Measurements from ENCODE around the gene MYL5. TPM values are rescaled to one million over a fixed set of nuclear protein-coding genes. Genes with fewer than 3 reads are reported as not detected.

Gene MYL5
- total and polyA plus RNA-seq, 10 of the 15 experiments (the other 5 are each of a cell fraction or from before 2014, with no cell fraction given) = 1.2 to 13.8 (median 7.1) TPM

DNA sequence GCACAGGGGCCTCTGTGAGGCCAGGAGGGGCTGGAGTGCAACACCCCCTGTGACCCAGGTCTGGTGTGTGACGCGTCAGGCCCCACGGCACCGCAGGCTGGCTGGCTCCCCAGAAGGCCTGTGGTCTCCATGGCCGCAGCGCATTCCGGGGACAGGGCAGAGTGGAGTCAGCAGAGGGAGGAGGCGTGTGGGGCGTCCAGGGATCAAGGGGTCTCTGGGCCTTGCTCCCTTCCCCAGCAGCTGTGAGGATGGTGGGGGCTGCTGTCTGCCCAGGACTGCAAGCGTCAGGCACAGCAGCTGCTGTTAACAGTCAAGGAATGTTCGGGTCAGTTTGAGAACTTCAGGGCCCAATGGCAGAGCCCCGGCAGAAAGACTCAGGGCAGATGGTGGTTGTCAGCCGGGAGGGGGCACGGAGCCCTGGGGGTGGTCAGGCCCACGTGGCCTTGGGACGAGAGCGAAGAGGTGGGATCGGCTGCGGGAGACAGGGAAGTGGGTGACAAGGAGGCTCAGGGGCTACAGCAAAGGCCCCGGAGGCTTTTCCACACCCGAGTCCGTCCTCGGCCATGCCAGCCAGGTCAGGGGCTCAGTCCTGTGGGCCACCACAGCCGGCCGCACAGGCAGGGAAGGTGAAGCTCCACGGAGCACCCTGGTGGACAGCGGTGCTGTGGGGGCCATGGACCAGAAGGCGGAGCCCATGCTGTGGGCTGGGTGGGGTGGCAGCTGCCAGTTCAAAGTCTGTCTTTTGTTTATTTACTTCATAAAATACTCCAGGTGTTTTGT lies 49.6 kb downstream of the MYL5 start:
- H3K9me3 ChIP-seq (replicated peaks; ENCODE audit: control insufficient read depth, insufficient read depth, low read length) = no peaks in the 10 kb centered on the region; the same call in 2 of the 3 replicates
- in situ Hi-C loops (cut with MboI) (no loop called here), intact Hi-C loops (cut with micrococcal nuclease; ENCODE audit: unreplicated experiment) (no loop called here)
- H2AFZ ChIP-seq (ENCODE audit: control insufficient read depth, low read depth, low read length) = no peak overlapping the region
- no peaks in the 10 kb centered on the region for H3K4me1 ChIP-seq (ENCODE audit: control insufficient read depth, insufficient read depth, low read length)
- H3K9ac ChIP-seq (ENCODE audit: control insufficient read depth, insufficient read depth, low read length) = no peak overlapping the region
- WGBS (ENCODE audit: insufficient coverage, insufficient replicate concordance, low lambda C conversion rate, missing lambda C conversion rate) = 98% methylated on average over 28 of the region's 28 CpGs
- H3K27ac ChIP-seq (ENCODE audit: control insufficient read depth, insufficient read depth) = no peak overlapping the region
- ChIA-PET SMC1A (ENCODE audit: uncharacterized antibody, unreplicated experiment) (no interaction called here), CTCF (no interaction called here), RAD21 (ENCODE audit: unreplicated experiment) (no interaction called here), POLR2A (no interaction called here)
- no TSS peak for BruUV-seq (replicated peaks)
- H3K4me3 ChIP-seq = no peak overlapping the region
- H3K27me3 ChIP-seq (replicated peaks in 1 of 2; ENCODE audit: control insufficient read depth in 2 of 2, insufficient read depth in 2 of 2, low read length in 1 of 2) = no peaks in the 10 kb centered on the region
- peaks cover 2 to 11% of the 10 kb centered on the region in 2 experiments; a peak in 2 of 4 replicates for H3K36me3 ChIP-seq (ENCODE audit: control insufficient read depth in 2 of 2, insufficient read depth in 2 of 2, low read length in 1 of 2)
- no peak overlapping the region for H3K4me2 ChIP-seq (ENCODE audit: control insufficient read depth, insufficient read depth)
- no peak for DNase-seq (ENCODE audit: low read depth, low spot score)
- no peak for ATAC-seq
- TF ChIP-seq POLR2A (IDR thresholded peaks at IDR 0.05; ENCODE audit: low read depth, low read length) (0 out of 2 replicates have a peak, but pooled peaks have one; percentile 5), RCOR1 (conservative IDR thresholded peaks at IDR 0.05; ENCODE audit: low read depth, low read length) (no peak), NFYB (IDR thresholded peaks at IDR 0.05; ENCODE audit: insufficient read depth, low read depth, low read length) (no peak), LARP7 (IDR thresholded peaks at IDR 0.05) (no peak), EZH2 (IDR thresholded peaks at IDR 0.05; ENCODE audit: borderline replicate concordance, control insufficient read depth, low read depth, low read length) (no peak), MYC (IDR thresholded peaks at IDR 0.05; ENCODE audit: insufficient read depth, insufficient read length, insufficient replicate concordance, low read length, severe bottlenecking) (no peak), SP1 (IDR thresholded peaks at IDR 0.05; ENCODE audit: low read depth, low read length) (no peak)
- TF ChIP-seq, protein P1, sequence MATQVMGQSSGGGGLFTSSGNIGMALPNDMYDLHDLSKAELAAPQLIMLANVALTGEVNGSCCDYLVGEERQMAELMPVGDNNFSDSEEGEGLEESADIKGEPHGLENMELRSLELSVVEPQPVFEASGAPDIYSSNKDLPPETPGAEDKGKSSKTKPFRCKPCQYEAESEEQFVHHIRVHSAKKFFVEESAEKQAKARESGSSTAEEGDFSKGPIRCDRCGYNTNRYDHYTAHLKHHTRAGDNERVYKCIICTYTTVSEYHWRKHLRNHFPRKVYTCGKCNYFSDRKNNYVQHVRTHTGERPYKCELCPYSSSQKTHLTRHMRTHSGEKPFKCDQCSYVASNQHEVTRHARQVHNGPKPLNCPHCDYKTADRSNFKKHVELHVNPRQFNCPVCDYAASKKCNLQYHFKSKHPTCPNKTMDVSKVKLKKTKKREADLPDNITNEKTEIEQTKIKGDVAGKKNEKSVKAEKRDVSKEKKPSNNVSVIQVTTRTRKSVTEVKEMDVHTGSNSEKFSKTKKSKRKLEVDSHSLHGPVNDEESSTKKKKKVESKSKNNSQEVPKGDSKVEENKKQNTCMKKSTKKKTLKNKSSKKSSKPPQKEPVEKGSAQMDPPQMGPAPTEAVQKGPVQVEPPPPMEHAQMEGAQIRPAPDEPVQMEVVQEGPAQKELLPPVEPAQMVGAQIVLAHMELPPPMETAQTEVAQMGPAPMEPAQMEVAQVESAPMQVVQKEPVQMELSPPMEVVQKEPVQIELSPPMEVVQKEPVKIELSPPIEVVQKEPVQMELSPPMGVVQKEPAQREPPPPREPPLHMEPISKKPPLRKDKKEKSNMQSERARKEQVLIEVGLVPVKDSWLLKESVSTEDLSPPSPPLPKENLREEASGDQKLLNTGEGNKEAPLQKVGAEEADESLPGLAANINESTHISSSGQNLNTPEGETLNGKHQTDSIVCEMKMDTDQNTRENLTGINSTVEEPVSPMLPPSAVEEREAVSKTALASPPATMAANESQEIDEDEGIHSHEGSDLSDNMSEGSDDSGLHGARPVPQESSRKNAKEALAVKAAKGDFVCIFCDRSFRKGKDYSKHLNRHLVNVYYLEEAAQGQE (IDR thresholded peaks at IDR 0.05; ENCODE audit: low read depth, low read length) = no peak
- FAIRE-seq = no peak
- no peaks in the 10 kb centered on the region; the same call in none of the 2 replicates for H3K79me2 ChIP-seq (ENCODE audit: control insufficient read depth, insufficient read depth, low read length)
- H4K20me1 ChIP-seq (ENCODE audit: control insufficient read depth, insufficient read depth) = peaks cover 2% of the 10 kb centered on the region; the same call in 1 of the 2 replicates

All from GM12878 (cell line).